GM13976 (cell line): ENCODE data around the gene ASRGL1.

Source experiments
- DNase-seq: peaks from one replicate; pipeline ENCODE4 v3.0.0; 2012; ENCODE audit warnings: low spot score
- in situ Hi-C: fragments of 300-500 bp; cut with MboI; formaldehyde crosslinking; loops from one replicate; pipeline ENCODE4 v1.12.0; 2022; ENCODE audit warnings: low sequenced_read_pairs, mixed read lengths, inconsistent platforms; ENCODE audit not compliant: unreplicated experiment
- TF ChIP-seq, protein P1 (sequence below): IDR thresholded peaks from 2 replicates; pipeline ENCODE4 v1.5.1; 2012; ENCODE audit warnings: borderline replicate concordance, mild to moderate bottlenecking; ENCODE audit not compliant: insufficient read depth; ENCODE audit errors: extremely low read depth, missing control alignments, control extremely low read depth

ASRGL1 gene

DNA sequence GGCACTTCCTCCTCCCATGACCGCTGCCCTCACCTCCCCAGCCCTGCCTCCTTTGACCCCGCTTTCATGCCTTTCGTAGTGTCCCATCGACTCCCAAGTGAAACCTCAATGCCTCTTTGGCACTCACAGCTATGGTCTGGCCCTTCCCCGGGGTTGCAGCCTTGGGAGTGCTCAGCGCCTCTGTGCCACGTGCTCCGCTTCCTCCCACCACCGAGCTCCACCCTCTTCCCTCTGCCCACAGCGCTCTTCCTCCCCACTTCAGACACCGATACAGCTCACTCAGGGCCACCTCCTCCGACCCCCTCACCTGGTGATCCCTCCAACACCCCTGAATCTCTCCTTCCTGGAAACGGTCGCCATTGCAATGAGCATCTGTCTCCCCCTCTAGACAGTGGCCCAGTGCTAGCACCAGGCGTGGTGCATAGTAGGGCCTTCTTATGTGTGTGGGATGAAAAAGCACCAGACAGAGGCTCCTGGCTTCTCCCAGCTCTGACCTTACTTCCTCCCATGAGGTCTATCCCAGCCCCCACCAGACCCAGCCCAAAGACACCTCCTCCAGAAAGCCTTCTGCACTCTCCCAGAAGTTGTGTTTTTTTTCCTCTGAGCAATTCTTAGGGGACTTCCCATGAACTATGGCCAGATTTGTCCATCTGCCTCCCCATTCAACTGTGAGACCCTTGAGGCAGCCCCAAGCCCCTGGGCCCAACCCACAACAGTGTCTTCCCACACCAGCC, 65.1 kb downstream of the ASRGL1 start:
- DNase-seq, result no peak
- in situ Hi-C loops, result loop anchor here (10.0 kb wide), 1 partner anchor 292 kb away; no protein-coding TSS in a partner anchor
- TF ChIP-seq, protein P1, sequence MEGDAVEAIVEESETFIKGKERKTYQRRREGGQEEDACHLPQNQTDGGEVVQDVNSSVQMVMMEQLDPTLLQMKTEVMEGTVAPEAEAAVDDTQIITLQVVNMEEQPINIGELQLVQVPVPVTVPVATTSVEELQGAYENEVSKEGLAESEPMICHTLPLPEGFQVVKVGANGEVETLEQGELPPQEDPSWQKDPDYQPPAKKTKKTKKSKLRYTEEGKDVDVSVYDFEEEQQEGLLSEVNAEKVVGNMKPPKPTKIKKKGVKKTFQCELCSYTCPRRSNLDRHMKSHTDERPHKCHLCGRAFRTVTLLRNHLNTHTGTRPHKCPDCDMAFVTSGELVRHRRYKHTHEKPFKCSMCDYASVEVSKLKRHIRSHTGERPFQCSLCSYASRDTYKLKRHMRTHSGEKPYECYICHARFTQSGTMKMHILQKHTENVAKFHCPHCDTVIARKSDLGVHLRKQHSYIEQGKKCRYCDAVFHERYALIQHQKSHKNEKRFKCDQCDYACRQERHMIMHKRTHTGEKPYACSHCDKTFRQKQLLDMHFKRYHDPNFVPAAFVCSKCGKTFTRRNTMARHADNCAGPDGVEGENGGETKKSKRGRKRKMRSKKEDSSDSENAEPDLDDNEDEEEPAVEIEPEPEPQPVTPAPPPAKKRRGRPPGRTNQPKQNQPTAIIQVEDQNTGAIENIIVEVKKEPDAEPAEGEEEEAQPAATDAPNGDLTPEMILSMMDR, result no peak

DNA sequence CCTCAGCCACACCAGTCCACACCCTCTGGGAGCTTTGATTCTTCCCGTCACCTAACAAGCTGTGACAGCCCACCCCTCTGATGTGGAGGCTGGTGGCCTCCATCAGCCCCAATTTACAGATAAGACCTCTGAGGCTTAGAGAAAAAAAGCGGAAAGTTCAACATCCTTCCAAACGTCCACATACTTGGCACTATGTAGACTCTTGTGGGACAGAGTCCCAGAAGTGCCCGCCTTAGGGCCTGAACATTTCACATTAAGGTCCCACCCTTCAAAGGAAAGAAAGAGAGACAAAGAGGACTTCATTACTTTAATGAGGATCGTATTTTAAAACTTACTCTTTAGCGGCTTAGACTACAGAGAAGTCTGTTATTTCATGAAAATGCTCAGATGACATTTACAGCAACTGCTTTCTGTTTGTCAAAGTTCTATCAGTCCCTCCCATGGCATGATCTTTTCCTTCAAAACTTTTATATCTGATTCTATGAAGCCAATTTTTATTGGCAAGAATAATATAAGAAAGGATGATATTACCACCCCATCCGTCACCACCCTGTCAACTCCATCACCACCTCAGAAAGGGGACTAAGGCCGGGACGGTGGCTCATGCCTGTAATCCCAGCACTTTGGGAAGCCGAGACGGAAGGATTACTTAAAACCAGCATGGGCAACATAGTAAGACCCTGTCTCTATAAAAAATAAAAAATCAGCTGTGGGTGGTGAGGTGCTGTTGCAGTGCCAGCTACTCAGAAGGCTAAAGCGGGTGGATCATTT, 65.9 kb downstream of the ASRGL1 start:
- no peak for DNase-seq
- TF ChIP-seq, protein P1, result no peak
- in situ Hi-C loops, result loop anchor here (10.0 kb wide), 1 partner anchor 292 kb away; no protein-coding TSS in a partner anchor

DNA sequence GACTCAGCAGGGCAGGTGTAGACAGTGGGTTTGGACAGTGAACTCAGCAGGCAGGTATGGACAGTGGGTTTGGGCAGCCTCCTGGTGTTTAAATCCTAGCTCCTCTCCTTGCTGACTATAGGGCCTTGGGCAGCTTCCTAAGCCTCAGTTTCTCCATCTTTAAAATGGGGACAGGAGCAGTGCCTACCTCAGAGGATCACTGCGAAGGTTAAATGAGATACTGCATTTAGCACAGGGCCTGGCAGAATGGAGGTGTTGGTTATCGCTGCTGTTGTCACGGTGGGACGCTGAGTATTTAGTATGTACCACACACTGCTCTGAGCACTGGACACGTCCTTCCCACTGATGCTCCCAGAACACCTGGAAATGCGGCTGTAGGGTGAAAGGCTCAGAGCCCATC, 67.2 kb downstream of the ASRGL1 start:
- TF ChIP-seq, protein P1, result no peak
- DNase-seq, result no peak
- in situ Hi-C loops, result loop anchor here (10.0 kb wide), 1 partner anchor 290 kb away; no protein-coding TSS in a partner anchor

DNA sequence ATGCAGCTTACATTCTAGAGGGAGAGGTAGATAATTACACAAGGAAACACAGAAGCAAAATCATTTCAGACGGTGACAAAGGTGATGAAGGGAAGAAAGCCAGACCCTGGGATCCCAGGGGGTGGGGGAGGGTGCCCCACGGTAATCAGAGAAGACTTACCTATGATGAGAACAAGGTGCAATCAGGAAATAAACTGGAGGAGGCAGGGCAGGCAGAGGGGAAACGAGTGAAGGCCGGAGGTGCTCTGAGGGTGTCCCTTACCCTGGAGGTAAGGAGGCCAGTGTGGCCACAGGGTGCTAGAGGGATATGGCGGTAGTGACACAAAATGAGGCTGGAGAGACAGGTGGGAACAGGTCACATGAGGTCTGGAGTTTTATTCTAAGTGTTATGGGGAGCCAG, 67.7 kb downstream of the ASRGL1 start:
- DNase-seq, result no peak
- TF ChIP-seq, protein P1, result no peak
- in situ Hi-C loops, result loop anchor here (10.0 kb wide), 1 partner anchor 290 kb away; no protein-coding TSS in a partner anchor

DNA sequence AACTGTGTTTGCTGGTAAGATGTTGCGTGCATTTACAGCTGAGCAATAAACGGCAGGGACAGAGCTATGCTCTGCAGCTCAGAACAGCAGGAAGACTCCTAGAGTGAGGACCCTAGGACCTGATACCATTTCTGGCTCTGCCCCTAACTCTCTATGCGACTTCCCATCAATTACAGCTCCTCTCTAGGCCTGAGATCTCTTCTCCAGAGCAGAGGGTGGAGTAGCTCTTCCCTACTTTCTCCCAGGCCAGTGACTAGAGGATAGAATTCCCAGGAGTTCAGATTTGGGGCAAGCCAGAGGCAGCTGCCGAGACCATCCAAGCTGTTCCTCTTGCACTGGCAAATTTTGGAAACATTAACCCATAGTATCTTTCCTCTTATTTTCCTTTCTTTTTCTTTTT, 68.8 kb downstream of the ASRGL1 start:
- no peak for DNase-seq
- in situ Hi-C loops, result loop anchor here (10.0 kb wide), 1 partner anchor 289 kb away; no protein-coding TSS in a partner anchor
- TF ChIP-seq, protein P1, result no peak

DNA sequence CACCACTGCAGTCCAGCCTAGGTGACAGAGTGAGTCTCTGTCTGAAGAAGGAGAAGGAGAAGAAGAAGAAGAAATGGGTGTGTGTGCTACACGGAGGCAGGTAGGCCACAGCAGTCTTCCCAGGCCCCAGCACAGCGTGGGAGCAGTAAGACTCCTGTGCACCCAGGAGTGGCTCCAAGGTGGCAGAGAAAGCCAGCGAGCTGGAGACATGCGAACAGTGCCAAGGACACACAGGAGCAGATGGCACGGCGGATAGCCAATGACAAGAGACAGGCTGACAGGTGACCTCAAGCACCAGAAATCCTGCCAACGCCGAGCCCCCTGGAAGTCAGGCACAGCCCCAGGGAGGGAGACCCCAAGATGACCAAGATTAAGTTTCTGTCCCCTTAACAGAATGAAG, 72.6 kb downstream of the ASRGL1 start:
- in situ Hi-C loops, result loop anchor here (10.0 kb wide), 1 partner anchor 285 kb away; no protein-coding TSS in a partner anchor
- no peak for DNase-seq
- TF ChIP-seq, protein P1, result no peak
